Tibial nerve (tissue), 3 donors: Measurements from ENCODE around the gene SRPK2.

ENCODE experiments used
- CTCF ChIP-seq, 5 experiments: fragments of 200-600 bp in 3 of 5; fragments of 450-650 bp in 2 of 5; sonication (generic) in 3 of 5; IDR thresholded peaks; one replicate each; pipeline ENCODE4 v1.5.1; 2016 to 2019; ENCODE audit warnings: antibody characterized with exemption in 5 of 5, mild to moderate bottlenecking in 3 of 5, moderate library complexity in 2 of 5
- POLR2A ChIP-seq, 2 donors: fragments of 450-650 bp; IDR thresholded peaks; one replicate each; pipeline ENCODE4 v1.6.1; 2017; ENCODE audit warnings: antibody characterized with exemption in 2 of 2, mild to moderate bottlenecking in 2 of 2, moderate library complexity in 2 of 2

GRCh38 chr7:105230486-105230885, 158.2 kb downstream of the SRPK2 start:
- TF ChIP-seq CTCF (IDR thresholded peaks at IDR 0.05) (no peak), POLR2A (IDR thresholded peaks at IDR 0.05) (no peak)
